ENCODE data around the gene CHRM2. TPM values are rescaled to one million over a fixed set of nuclear protein-coding genes. Genes with fewer than 3 reads are reported as not detected.

The CHRM2 gene
- total RNA-seq, 4 donors from 2014 or later: not detected

DNA sequence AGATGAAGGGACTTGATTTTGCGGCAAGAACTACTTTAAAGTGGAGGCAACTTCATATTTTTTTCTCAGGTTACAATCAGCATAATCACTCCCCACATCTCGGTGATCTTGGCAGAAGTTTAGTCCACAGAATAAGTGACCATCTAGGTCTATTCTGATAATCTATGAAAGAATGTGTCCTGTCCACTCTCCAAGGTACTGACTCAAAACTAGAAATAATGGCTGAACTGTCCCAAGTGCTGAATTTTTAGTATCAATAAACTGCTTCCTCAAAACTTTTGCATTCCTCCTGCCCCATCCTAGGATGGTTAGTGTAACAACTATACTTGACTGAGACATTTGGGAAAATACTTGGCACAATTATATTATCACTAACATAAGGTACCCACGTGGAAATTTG, 10.9 kb upstream of the CHRM2 start:
- Histone ChIP-seq H3K4me3 (replicated peaks in 1 of 3) (no peak overlapping the region), H3K9me3 (no peaks in the 10 kb centered on the region), H3K4me1 (no peaks in the 10 kb centered on the region), H3K27me3 (no peaks in the 10 kb centered on the region), H3K36me3 (no peaks in the 10 kb centered on the region), H3K27ac (no peak overlapping the region)
- TF ChIP-seq, protein P1, sequence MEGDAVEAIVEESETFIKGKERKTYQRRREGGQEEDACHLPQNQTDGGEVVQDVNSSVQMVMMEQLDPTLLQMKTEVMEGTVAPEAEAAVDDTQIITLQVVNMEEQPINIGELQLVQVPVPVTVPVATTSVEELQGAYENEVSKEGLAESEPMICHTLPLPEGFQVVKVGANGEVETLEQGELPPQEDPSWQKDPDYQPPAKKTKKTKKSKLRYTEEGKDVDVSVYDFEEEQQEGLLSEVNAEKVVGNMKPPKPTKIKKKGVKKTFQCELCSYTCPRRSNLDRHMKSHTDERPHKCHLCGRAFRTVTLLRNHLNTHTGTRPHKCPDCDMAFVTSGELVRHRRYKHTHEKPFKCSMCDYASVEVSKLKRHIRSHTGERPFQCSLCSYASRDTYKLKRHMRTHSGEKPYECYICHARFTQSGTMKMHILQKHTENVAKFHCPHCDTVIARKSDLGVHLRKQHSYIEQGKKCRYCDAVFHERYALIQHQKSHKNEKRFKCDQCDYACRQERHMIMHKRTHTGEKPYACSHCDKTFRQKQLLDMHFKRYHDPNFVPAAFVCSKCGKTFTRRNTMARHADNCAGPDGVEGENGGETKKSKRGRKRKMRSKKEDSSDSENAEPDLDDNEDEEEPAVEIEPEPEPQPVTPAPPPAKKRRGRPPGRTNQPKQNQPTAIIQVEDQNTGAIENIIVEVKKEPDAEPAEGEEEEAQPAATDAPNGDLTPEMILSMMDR (IDR thresholded peaks at IDR 0.05): no peak
- TF ChIP-seq POLR2A (IDR thresholded peaks at IDR 0.05): no peak
- intact Hi-C loops (cut with DNase I): no loop called here
- WGBS, 2 donors: 40 to 47% methylated on average over 3 of the region's 3 CpGs
- DNase-seq: no peak

DNA sequence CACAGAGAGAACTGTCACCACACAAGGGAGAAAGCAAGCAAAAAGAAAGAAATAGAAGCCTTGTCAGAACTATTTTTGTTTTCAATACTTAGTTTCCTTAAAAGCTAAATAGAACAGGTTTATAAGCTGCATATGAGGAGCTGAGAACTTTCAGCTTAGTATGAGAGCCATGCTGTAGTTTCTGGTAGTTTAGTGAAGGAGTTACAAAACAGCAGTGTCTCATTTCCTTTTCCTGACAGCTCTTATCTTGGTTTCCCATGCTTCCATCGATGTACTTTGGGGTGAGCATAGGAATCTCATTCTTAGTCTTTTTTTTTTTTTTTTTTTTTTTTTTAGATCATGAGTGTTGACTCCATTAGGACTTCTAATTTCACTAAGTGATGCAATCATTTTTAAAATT, 8.6 kb upstream of the CHRM2 start:
- Histone ChIP-seq H3K36me3 (no peaks in the 10 kb centered on the region), H3K27ac (no peak overlapping the region), H3K27me3 (no peaks in the 10 kb centered on the region), H3K4me3 (replicated peaks in 1 of 3) (no peak overlapping the region), H3K9me3 (no peaks in the 10 kb centered on the region), H3K4me1 (no peaks in the 10 kb centered on the region)
- intact Hi-C loops (cut with DNase I): no loop called here
- 55 to 62% methylated on average over 1 of the region's 1 CpG for WGBS, 2 donors
- no peak for TF ChIP-seq POLR2A (IDR thresholded peaks at IDR 0.05)
- TF ChIP-seq, protein P1 (IDR thresholded peaks at IDR 0.05): no peak
- no peak for DNase-seq

DNA sequence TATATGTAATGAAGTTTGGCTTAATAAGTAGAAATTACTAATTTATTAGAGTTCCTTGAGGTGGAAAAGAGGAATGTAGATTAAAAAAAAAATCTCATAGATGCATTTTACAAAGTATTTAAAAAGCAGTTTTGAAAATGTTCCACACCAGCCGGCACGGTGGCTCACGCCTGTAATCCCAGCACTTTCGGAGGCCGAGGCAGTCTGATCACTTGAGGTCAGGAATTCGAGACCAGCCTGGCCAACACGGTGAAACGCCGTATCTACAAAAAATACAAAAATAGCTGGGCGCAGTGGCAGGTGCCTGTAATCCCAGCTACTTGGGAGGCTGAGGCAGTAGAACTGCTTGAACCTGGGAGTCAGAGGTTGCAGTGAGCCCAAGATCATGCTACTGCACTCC, 3.2 kb upstream of the CHRM2 start:
- Histone ChIP-seq H3K4me1 (peaks cover 10 to 17% of the 10 kb centered on the region in 2 donors), H3K27ac (no peak overlapping the region), H3K36me3 (no peaks in the 10 kb centered on the region), H3K27me3 (peaks cover 2% of the 10 kb centered on the region), H3K9me3 (no peaks in the 10 kb centered on the region), H3K4me3 (replicated peaks in 1 of 3) (no peak overlapping the region)
- TF ChIP-seq POLR2A (IDR thresholded peaks at IDR 0.05): no peak
- TF ChIP-seq, protein P1 (IDR thresholded peaks at IDR 0.05): no peak
- DNase-seq: no peak
- intact Hi-C loops (cut with DNase I): no loop called here
- 91 to 92% methylated on average over 10 of the region's 10 CpGs for WGBS, 2 donors

DNA sequence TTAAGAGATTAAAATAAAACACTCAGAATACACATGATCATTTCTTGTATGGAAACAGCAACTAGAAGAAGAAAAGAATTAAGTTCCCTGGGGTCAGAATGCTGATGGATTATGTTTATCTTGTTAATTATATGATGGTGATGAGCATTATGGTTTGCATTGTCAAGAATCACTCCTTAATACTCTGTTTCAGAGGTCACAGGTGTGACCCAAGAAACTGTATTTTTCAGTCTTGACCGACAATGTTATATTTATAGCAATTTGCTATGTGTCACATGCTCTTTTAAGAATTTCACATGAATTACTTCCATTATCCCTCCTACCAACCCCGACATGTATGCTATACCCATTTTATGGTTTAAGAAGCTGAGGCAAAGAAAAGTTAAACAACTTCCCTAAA, 2.7 kb upstream of the CHRM2 start:
- Histone ChIP-seq H3K36me3 (no peaks in the 10 kb centered on the region), H3K9me3 (no peaks in the 10 kb centered on the region), H3K4me1 (peaks cover 13 to 22% of the 10 kb centered on the region in 2 donors), H3K27me3 (peaks cover 2% of the 10 kb centered on the region), H3K4me3 (replicated peaks in 1 of 3) (no peak overlapping the region), H3K27ac (no peak overlapping the region)
- 87 to 89% methylated on average over 2 of the region's 2 CpGs for WGBS, 2 donors
- DNase-seq: no peak
- TF ChIP-seq, protein P1 (IDR thresholded peaks at IDR 0.05): no peak
- no peak for TF ChIP-seq POLR2A (IDR thresholded peaks at IDR 0.05)
- intact Hi-C loops (cut with DNase I): no loop called here

DNA sequence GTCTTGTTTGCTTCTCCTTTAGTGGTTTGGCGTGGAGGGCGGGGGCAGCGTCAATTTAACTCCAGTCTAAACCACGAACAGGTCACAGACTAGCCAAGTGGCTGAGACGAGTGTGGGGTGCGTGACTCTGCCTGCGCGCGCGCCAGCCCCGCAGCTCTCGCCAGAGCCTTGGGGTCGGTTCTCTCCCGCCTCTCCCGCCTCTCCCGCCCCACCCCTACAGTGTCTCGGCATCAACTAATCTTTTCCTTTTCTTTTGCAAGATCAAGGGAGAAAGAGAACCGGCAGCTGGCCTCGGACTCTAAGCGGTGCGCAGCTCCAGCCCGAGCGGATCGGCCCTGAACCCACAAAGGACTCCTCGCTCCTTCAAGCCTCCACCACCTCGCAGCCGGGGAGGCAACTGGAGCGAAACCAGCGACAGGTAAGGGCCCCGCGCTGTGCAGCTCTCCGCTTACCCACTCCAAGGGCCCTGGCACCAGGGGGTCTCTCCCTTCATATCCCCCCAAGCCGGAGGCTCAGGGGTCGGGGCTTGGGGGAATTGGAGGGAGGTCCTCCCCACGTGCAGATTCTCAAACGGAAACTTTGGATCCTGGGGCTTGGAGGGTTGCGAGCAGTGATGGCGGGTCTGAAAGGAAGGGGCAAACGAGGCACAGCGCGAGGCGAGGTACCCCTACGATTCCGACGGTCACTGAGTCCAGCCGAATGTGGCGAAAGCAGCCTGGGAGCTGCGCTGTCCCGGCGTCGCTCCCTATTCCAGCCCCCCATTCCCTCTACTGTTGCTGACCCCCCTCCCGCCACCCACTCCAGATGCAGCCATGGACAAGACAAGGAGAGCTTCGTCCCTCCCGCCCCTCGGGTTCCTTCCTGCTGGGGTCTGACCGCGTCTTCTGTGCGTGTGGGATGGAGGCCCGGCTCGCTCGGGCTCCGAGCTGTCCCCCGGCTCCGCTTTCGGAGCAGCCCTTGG, 829 bp downstream of the CHRM2 start:
- peaks cover 2% of the 10 kb centered on the region for H3K27me3 ChIP-seq
- 2 to 4% methylated on average over 42 to 64 of the region's 65 CpGs for WGBS, 2 donors
- H3K4me3 ChIP-seq (replicated peaks in 1 of 3): no peak overlapping the region
- no peaks in the 10 kb centered on the region for H3K36me3 ChIP-seq
- no peak overlapping the region for H3K27ac ChIP-seq
- no peak for DNase-seq
- TF ChIP-seq, protein P1 (IDR thresholded peaks at IDR 0.05): no peak
- TF ChIP-seq POLR2A (IDR thresholded peaks at IDR 0.05): no peak
- no peaks in the 10 kb centered on the region for H3K9me3 ChIP-seq
- H3K4me1 ChIP-seq: peaks cover 16 to 27% of the 10 kb centered on the region in 2 donors
- intact Hi-C loops (cut with DNase I): no loop called here

All from thyroid gland (tissue), 4 donors.